ENCODE measurements around the gene CDK6.

The CDK6 gene

DNA sequence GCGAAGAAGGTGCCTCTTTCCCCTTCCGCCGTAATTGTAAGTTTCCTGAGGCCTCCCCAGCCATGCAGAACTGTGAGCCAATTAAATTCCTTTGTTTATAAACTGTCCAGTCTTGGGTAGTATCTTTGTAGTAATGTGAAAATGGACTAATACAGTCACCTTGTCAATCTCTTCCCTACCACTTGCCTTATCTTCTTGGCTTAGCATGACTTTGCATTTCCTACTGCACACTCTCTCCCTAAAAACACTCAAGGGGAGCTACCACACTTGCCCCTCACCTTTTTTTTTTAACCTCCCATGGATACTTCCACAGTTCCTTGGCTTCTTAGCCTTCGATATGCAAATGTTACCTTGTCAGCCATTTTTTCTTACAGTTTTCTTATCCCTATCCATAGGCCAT lies 7.4 kb upstream of the CDK6 start:
- no peak for FAIRE-seq

- no peak for FAIRE-seq
Measured at GRCh38 chr7:92843034-92843760, 6.8 kb upstream of the CDK6 start.

- FAIRE-seq, result no peak
Measured at GRCh38 chr7:92841192-92841591, 4.8 kb upstream of the CDK6 start.

DNA sequence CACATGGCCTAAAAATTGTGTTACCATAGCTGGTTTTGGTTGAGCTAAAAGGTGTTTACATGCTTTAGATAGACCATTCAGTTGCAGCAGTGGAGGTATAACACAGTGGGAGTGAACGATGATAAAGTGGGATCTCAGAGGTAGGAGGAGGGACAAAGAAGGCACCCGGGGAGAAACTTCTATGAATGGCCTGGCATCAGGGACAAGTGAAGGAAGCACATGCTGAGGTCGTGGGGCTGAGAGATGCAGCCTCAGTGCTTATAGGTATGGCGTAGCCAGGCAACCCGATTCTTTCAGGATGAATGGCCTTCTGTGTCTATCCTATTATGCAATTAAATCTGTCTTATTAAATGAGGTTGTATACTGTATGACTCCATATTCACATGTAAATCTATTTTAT lies 3.9 kb upstream of the CDK6 start:
- FAIRE-seq, result no peak

DNA sequence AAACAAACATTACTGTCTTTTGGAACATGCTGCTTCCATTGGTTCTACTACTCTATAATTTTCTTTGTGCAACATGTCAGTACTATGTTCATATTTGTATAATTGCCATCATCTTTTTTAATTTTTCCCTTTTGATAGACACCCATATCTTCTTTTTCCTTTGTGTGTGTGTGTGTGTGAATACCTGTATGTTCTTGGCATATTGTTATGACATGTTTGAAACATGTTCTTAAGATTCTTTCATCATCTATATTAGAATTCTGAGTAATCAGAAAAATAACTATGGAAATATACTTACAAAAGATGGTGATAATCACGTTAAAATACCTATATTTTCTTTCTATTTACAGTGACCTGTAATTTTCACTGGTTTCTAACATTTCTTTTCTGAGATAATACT lies 3.5 kb upstream of the CDK6 start:
- FAIRE-seq, result no peak

- peak; percentile 80 for FAIRE-seq
Measured at GRCh38 chr7:92838934-92839333, 2.6 kb upstream of the CDK6 start.

GRCh38 chr7:92837000-92837749 lies 802 bp upstream of the CDK6 start:
- FAIRE-seq, result no peak

- FAIRE-seq, result no peak
Measured at GRCh38 chr7:92835851-92836488, 403 bp downstream of the CDK6 start.

GRCh38 chr7:92835261-92835850 lies 1.0 kb downstream of the CDK6 start:
- no peak for FAIRE-seq

DNA sequence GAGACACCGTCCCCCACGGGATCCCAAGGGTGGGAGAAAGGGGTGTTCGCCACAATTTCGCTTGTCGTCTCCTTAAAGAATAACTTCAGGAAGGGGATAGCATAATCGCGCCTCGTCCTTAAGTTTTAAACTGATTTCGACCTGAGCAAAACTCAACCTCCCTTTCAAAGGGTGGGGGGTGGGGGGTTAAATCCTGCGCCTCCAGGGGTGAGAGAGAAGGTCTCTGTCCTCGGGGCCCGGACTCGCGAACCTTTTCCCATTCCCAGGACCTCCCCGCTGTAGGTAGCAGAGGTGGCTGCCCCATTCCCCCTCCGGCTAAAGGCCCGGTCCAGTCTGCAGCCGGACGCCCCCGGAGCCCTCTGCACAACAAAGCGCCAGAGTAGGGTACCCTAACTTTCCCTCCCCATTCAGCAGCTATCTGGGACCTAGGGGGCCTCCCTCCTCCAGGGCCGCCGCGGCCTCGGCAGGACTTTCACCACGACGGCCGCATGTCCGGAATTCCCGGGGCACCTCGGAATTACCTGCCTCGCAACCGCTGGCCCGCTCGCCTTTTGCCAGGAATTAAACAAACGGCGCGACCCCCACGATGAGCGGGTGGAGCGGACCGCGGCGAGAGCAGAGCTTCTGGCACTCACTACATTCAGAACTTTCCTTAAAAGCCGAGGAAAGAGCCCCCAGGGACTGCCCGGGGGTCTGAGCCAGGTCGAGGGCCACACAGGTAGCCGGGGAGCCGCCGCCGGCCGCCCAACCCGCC lies 1.7 kb downstream of the CDK6 start:
- FAIRE-seq, result no peak

- FAIRE-seq, result no peak
Measured at GRCh38 chr7:92833766-92834506, 2.4 kb downstream of the CDK6 start.

DNA sequence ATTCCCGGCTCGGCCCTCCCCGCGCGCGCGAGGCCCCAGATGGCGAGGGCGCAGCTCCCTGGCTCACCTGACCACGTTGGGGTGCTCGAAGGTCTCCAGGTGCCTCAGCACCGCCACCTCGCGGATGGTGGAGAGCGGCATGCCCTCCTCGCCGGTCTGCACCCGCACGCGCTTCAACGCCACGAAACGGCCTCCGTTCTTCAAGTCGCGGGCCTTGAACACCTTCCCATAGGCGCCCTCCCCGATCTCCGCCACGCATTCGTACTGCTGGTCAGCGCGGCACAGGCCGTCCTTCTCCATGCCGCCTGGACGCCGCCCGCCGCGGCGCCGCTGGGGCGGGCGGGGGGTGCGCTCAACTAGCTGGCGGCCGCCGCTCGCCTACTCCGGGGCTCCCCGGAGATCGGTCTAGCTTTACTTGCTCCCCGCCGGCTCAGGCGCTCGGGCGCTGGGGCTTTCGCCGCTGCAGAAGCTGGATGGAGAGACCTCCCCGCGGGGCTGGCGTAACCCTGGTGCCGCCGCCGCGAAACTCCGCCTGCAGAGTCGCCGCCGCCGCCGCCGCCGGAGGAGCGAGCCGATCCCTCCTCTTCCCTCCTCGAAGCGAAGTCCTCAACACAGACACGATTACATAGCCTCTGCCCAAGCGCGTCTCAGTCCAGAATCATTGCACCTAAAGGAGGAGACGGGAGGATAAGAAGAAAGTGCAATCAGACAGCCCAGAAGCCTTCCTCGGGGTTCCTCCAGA lies 3.2 kb downstream of the CDK6 start:
- FAIRE-seq, result no peak

- no peak for FAIRE-seq
Measured at GRCh38 chr7:92832534-92833023, 3.8 kb downstream of the CDK6 start.

DNA sequence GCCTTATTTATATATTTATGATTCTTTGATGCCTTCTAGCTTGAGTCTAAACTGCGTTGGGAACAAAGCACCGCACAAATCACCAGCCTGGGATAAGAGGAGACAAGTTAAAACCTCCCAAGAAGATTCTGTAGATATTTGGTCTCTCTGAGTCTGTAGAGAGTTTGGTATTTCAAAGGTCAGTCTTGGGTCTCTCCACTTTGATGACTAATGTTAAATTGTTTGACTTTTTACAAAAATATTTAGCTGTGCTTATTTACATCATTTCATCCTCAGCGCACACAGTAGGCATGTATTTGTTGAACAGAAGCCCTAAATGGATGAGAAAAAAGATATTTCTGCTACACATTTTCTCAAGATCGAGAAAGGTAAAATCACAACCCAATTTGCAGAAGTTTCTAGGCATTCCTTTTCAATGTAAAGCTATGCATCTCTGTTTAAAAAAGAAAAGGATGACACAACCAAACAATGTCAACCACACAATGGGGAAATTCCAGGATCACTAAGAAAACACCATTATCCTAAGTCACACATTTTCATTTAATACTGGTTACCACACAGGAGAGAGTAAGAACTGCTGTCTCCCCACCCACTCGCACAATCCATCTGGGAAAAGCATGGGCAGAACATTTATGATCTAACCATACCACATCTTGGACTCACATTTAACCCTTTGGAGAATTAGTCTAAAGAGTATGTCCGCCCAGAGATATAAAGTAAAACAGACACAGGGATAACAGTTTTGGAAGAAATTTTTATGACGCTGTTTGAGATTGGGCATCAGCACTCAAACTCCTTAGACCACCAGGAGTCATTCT lies 4.4 kb downstream of the CDK6 start:
- FAIRE-seq, result no peak

DNA sequence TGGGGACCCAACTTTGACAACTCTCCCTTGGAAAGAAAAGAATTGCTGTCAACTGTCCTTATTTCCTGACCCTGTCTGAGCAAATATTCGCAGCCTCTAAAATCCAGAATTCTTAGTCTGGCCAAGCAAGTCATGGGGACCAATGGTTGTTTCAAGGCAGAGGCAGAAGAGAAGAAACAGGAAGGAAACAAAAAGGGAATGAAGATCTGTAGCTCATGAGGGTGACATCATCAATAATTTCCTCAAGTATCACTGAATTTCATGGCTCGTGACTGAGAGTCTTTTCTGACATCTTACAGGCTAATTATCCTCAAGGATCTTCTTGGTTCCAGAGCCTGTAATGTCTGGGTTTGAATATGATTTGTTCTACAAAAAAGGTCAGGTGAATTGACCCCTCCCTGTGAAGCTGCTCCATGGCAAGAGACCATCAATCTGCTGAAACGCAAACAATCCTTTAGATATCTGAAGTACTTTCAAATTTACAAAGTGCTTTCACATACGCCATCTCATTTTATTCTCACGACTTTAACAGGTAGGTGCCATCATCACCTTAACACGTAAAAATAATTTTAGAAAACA lies 5.8 kb downstream of the CDK6 start:
- no peak for FAIRE-seq

DNA sequence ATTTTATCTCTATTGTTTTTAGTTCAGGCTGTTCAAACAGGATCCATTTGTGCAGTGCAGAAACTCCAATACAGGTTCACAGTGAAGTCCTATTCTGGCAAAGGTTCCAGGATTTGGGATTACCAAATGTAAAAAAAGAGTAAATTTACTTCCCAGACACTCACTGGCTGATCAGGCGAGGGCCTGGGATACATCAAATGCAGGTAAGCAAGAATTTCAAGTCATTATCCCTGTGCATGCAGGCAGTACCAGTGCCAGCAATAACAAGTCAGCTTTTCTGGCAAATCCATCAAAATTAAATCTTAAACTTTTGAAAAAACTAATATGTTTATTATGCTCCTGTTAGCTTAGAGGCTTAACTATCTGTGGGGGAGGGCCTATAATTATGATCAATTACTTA lies 6.3 kb downstream of the CDK6 start:
- no peak for FAIRE-seq

DNA sequence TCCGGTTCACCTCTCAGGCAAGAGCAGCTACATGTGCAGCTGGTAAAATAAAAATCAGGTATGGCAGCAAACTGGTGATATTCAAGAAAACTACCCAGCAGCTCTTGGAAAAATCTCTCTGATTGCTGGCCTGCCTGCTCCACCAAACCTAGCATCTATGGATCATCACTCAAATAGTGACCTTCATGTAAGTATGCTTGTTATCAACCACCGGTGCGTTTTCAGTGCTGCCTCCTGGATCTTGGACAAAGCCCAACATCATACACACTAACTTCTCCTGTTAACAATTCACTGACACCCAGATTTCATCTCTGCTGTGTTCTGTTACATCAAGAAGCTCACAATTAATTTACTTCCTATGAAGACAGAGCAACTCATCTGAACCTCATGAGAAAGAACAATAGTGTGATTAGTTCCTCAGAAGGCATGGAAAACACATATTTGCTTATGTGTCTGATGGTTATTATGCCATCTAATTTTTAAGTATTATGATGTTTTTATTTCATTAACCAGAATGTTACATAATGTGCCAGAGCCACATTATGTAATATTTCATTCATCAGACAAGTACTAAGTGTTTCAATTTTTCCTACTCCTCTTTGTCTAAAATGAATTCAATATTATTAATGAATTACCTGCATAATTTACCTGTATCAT lies 8.8 kb downstream of the CDK6 start:
- FAIRE-seq, result no peak

GRCh38 chr7:92826258-92826938 lies 10.0 kb downstream of the CDK6 start:
- FAIRE-seq, result no peak
